GM19239 (cell line): ENCODE measurements around the gene DACT2.
"Not testable (repeated sequence)": the region's sequence is repeated elsewhere in the genome, so short reads cannot be mapped to it uniquely, and the experiment has no call there.

Source experiments
- DNase-seq: peaks from one replicate; pipeline ENCODE4 v3.0.0; 2011; ENCODE audit warnings: low spot score; ENCODE audit not compliant: insufficient read length
- FAIRE-seq: peaks from 2 replicates; lab custom pipeline; 2011; peaks lifted over from hg19 to GRCh38; lab: Jason Lieb, UNC

The DACT2 gene

DNA sequence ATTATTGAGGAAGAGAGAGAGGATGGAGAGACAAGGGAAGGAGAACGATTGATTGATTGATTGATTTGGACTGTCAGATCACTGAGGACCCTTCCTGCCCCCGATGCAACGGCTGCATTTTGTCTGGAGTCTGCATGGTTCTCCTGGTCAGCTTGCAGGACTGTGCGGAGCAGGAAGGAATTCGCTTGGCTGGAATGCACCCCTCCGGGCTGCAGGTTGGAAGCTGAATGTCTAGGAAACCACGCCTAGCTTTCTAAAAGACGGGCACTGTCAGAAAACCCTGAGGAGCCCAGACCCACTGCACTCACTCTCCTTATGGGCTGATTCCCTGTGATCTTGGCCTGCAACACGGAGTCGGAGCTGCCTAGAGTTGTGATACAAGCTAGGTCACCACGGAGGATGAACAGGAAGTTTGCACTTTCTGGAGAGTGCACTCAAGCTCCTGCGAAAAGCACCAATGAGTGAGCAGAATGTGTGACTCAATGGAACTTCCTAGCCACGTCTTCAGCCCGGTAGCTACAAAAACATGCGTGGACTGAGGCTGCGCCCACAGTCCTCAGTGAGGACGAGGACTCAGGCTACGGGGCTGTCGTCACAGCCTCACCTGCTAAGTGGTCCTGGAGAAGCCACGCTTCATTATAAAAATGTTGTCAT, 14.4 kb downstream of the DACT2 start:
- no peak for DNase-seq
- no peak for FAIRE-seq

DNA sequence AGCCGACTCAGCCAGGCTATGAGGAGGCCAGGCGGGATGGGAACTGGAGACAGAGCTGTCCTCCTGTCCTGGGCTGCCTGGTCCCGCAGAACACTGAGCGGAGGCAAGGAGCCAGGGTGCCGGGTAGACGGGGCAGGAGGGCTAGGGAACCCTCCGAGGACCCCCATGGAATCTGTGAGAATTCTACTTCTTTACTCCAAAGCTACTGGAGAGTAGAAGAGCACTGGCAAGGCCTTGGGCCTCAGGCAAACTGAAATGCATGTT, 14.9 kb downstream of the DACT2 start:
- no peak for FAIRE-seq
- no peak for DNase-seq

DNA sequence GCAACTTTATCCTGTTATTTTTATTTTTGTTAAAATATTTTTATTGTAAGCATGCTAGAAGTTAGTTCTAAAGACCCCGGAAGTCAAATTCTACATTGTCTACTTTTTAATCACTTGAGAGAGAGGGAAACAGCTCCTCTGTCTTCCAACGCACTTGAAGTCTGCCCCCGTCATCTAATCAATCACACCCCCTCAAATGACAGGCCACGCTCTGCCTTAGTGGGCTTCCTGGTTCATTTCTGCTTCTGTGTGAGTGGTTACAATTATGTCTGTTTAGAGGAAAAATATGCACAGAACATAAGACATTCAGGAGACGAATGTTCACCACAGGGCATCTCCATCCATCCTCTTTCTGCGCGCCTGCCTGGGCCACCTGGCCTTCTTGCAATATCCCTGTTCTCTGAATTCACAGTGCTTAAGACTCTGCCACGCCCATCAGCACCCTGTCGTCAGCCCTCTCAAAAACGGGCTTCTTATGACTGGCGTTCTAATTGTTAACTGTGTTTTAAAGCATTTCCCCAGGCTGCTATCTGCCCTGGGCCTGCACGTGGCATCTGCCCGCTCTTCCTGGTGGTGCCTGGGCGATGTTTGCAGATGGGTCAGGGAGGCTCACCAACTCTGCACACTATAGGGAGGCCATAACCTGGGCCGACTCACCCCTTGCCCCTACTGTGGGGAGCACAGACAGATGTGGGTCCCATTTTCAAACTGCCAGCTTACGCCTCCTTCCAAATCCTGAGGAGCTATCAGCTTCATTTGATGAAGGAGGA, 15.4 kb downstream of the DACT2 start:
- FAIRE-seq = no peak

DNA sequence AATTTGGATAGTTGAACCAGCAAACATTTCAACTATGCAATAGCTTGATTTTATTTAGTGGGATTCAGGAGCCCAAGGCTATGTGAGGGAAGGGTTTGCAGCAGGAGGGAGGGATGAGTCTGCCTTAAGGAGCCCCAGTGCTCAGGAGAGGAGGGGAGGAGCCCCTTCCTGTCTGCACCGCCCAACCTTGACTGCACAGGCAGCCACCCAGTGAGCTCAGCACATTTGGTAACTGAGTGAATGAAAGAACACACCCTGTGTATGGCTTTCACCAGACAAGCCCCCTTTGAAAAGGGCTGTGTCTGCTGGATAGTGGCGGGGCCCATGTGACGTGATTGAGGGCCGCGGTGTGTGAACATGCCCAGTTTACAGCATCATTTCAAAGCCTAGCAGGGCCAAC, 17.0 kb downstream of the DACT2 start:
- FAIRE-seq (no peak), DNase-seq (no peak)

More for the DNA sequence above, 15.4 kb downstream of the DACT2 start:
- no peak for DNase-seq

DNA sequence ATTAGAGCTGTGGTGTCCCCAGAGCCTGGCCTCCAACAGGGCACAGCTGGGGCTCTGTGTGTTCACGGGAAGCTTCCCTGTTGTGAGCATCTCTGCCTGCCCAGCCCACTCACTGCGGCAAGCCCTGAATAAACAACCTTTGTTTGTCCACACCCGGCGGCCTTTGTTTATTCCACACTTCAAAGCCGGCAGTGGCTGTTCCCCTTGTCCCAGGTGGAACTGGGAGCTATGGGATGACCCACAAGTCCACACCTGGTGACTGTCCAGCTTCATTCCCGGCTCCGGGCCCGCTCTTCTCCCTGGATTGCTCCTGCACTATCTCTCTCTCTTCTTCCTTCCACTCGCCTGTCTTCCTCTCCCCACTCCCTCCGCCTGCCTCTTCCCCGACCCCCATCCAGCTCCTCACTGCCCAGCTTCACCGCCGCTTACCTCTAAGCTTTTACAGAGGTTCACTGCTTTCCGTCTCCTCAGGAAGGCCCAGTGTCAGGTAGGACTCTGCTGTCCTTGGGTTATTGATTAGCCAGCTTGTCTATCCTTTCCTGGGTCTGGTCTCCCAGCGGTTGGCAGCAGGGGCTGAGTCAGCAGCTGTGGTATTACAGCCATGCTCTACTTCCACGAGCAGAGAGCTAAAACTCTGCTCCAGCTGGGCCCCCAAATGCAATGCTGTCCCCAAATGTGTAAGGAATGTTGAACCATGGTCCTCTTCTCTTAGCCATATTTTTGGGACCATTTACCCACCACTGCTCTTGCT, 17.8 kb downstream of the DACT2 start:
- no peak for DNase-seq

DNA sequence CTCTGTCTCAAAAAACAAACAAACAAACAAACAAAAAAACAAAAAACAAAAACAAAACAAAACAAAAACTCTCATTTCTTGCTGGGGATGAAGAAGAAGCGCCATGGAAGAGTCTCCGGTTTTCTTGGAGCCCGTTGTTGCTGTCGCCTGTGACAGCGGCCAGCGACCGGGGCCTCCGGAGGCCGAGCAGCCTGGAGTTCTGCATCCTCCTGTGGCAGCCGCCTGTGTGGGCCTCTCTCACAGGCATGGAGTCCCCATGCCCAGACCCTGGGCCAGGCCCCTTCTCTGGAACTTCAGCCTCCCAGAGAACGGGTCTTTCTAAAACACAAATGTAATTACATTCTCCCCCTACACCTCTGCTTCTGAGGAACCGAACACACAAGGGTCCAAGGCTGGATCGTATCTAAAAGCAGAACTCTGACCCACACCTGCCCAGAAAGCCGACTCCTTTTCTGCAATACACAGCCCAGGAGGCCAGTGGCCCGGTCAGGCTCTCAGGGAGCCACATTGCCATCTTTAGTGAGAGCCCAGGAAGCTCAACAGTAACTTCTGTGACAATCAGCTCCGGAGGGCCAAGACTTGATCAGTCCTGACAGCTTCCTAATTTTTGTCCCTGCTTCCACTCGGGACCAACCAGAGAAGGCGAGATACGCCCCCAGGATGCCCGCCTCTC, 18.5 kb downstream of the DACT2 start:
- no peak for FAIRE-seq
- no peak for DNase-seq

More for the DNA sequence above, 17.8 kb downstream of the DACT2 start:
- FAIRE-seq = no peak

DNA sequence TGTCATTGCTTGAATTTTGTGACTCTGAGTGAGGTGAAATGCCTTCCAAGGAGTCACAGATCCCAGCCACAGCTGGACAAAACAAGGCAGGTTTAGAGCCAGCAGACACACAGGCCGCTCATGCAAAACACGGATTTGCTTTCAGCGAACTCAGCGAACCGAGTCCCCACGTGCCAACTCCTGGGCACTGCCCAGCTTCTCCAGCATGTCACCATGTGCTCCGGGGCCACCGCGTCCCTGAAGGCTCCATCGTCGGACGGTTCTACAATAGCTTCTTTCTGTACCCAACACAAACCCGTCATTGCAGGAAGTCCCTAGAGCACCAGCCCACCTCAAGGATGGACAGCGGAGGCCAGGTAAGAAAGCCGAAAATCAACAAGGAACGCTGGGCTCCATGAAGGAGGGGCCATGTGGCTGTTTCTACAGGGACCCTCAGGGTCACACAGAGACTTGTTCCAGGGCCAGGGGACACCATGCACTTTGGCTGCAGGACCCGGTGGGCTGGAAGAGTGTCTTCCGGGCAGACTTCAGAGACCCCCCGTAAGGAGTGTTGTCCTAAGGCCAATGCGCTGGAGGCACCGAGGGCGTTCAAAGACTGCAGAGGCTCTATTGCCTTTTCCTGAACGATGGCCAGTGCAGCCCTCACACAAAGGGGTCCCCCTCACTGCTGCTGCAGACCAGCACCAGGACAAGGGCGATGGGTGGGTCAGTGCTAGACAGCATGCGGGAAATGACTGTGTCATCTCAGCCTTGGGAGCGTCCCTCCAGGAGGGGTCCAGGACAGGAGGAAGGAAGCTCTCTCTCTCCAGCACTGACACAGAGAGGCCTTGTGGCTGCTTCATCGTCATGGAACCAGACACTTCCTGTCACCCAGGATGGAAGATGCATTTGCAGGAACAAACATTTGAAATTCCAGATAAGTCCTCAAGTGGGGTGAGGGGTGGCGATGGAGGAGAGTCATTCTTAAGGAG, 19.8 kb downstream of the DACT2 start:
- FAIRE-seq (no peak), DNase-seq (no peak)

DNA sequence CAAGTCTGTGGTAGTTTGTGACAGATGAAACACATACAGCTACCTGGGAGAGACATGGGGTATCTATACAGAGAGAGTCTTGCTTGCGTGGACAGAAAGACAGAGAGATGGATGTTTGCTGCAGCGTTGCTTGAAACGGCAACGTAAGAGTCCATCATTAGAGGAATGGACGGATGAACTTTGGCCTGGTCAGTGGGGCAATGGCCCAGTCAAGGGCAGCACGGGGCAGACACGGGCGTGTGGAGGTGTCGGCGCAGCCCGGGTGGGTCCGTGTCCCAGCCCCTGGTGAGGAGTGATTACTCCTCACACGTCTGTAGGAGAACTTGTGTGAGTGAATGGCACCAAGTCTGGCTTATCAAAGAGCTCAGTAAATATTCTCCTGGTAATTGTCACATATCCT, 21.9 kb downstream of the DACT2 start:
- FAIRE-seq = no peak

DNA sequence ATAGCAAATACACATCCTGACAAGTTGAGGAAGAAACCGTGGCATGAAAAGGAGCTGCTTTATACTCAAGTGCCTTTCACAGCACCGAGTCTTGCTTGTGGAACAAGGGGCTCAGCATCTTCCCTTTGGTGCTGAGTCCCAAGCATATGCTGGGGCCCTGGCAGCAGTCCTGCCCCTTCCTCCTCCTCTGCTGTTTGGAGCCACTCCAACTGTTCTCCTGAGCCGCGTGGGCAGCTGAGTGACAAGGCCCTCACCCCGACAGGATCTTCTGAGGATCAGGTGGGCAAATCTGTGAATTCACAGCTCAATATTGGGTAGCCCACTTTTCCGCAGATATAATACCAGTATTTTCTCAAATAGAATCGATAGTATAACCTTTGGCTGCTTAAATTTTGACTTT, 24.7 kb downstream of the DACT2 start:
- FAIRE-seq (no peak), DNase-seq (no peak)

More for the DNA sequence above, 21.9 kb downstream of the DACT2 start:
- no peak for DNase-seq

DNA sequence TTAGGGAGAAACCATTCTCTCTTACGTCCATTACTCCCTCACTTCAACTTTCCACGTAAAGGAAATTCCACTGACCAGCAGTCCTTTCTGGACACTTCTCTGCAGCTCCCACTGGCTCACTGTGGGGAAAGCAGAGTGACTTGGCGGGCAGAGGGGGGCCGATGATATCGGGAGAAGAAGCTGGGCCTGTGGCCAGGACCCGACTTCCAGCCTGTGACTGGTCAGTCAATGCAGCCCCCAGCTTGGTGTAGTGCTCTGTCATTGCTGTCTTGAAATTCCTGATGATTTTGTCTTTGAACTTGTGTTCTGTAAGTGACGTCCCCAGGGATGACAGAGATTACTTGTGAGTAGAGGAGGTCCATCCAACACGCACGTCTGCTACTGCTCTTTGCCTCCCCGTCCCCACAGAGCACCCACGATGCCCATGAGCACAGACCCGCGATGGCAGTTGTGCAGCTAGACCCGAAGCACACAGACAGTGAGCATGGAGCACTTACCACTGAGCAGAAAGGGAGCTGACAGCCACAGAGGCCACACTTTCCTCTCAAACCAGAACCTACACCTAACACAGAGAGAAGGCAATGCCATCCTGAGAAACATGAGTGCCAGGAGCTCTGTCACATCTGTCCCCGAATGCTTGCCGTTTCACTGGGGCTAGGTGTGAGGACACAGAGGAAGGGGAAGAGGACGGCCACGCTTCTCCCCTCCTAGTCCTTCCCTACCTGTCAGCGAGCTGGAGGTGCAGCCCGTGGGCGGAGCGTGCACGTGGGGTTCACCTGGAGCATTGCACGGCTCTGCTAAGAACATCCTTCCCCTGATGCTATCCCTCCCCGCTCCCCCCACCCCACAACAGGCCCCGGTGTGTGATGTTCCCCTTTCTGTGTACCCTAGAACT, 25.7 kb downstream of the DACT2 start:
- DNase-seq = no peak
- no peak for FAIRE-seq

DNA sequence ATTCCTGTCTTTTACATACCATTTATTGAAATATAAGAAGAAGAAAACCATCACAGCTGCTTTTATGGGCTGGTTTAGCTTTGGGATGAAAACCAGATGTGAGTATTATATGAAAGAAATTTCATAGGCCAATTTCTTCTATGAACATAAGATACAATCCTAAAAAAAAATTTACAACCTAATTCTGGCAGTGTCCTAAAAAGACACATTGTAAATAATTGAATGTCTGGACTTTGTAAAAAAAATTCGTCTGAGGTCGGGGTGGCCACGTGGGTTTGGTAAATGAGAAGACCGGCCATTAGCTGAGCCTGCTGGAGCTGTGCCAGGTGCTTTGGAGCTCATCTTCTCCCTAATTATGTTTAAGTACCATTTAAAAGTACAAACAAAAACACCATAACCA, 26.8 kb downstream of the DACT2 start:
- FAIRE-seq = no peak

DNA sequence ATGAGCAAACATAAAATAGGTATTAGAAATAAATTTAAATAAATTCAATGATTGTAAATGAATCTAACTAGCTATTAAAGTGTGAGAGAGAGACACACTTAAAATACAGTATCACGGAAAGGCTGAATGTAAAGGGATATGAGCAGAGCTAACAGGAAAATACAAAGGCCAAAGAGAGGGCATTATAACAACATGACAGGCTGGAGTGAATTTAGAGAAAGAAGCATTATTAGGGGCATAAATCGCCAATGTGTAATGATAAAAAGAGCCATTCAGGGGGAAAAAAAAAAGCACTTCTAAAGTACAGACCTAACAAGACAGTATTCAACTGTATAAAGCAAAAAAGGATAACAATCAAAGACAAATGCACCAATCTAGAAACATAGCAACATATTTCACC, 28.1 kb downstream of the DACT2 start:
- no peak for FAIRE-seq

More for the DNA sequence above, 26.8 kb downstream of the DACT2 start:
- DNase-seq = no peak

DNA sequence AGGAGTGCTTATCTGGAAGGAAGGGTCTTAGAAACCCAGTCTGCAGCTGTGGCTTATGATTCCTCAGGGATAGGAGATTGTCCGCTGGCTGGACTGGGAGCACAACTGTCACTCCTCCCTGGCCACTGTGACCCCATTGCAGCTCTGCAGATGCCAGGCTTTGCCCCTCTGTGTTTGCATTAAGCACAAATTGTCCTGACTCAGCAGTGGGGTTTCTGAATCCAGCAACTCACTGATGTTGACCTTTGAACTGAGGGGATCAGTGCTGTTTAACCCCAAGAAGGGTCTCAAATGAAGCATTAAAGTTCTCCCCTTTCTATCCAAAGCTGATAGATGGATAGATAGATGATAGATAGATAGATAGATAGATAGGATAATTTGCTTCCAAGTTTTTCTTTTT, 29.5 kb downstream of the DACT2 start:
- FAIRE-seq (no peak), DNase-seq (no peak)

More for the DNA sequence above, 28.1 kb downstream of the DACT2 start:
- DNase-seq = no peak

DNA sequence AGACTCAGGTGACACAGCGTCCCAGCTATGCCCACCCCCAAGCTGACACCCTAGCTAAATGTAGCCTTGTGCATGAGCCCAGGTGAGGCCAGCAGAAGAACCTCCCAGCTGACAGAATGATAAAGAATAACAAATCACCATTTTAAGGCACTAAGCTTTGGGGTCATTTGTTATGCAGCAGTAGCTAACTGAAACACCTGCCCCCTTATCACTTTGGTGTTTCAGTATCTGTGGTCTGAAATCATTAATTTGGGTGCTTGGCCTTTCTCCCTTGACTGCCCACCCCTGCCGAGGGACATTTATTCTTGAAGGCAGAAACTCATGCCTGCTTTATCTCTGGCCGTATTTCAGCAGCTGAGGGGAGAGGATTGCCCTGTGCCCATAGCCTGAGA, 30.0 kb downstream of the DACT2 start:
- FAIRE-seq = no peak
- DNase-seq = no peak

DNA sequence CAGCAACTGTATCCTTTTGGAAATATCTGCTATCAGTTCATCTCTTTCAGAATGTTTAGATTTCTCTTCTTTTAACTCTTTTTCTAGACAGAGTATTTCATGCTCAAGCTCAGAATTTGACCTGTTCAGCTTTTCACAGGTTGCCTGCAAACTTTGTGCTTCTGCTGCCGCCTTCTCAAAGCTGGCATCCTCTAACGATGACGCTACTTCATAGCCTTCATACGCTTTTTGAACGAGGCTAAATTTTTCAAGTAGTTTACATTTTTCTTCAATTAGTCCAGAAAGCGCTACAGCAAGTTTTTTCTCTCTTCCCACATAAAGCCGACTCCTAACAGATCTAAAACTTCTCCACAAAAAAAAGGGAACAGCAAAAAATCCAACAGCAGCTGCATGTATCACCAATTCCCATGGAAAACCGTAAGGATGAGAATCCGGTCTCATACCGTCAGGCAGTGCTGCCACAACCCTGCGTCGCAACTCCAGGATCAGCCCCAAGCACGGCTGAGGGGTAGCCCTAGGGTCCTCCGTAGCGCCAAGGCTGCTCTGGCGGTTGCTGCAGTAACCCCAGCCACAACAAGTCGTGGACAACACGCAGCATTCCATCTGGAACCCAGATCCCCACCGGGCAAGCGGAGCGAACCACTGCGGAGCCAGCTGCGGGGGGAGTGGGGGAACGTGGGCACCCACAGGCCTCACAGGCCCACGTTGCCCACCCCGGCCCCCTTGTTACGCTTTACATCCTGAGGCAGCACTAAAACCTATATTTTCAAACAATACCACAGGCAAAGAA, 30.6 kb downstream of the DACT2 start:
- FAIRE-seq (no peak), DNase-seq (no peak)

DNA sequence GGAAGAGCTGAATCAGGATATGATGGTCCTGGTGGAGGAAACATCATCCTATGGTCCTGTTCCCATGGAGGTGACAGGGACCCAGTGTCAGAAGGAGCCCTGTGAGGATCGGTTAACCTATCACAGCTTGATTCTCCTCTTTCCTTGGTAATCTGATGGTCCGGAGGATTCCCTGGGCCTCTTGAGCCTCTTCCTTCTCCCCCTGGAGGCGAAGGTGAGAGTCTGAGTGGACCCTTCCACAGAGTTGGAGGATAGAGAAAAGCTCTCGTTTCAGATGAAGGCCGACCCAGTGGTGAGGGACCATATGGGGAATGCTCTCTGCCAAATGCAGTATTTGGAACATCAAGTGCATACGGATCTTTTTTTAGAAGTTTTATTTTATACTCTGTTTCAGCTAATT, 32.1 kb downstream of the DACT2 start:
- not testable (repeated sequence) for DNase-seq
- peak; percentile 21 for FAIRE-seq

DNA sequence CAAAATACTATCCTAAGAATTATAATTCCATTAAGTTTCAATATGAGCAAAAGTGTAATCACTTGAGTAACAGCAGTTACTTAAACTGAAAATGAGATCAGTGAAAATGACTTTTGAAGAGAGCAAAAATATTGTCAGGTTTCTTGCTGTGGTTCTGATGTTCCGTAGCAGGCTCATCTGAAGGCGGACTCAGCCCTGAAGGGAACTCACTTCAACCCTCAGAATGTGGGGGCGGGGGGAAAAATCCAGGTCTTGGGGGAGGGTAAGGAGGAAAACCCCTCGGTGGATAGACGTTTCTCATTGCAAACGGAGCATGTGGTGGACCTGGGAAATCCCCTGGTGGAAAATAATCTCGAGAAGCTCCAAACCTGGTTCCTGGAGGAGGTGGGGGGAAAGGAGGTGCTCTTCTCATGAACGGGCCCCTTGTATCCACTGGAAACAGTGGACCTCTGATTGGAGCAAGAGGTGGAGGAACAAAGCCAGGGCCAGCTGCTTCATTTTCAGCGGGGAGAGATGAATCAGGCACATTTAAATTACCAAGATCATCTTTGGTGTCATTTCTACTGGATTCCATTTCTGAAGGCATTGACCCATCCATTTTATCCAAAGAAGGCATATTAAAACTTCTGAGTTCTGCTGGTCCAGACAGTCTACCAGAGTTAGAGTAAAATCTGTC, 32.7 kb downstream of the DACT2 start:
- FAIRE-seq = not testable (repeated sequence)

More for the DNA sequence above, 32.7 kb downstream of the DACT2 start:
- DNase-seq = not testable (repeated sequence)
